Activated naive CD4-positive, alpha-beta T cell treated with anti-CD3 and anti-CD28 coated beads, Interleukin-2, amount 50 U/mL, for 24 hours (primary cell): ENCODE data around the gene NACAD.
A peak's percentile ranks its signal among the peaks of the same experiment; 100 is the strongest.

Experiments used
- H3K27ac Mint-ChIP-seq: one replicate; pipeline ENCODE4 v1.8.0; 2021; ENCODE audit warnings: mild to moderate bottlenecking, mixed read lengths
- H3K27me3 Mint-ChIP-seq: one replicate; pipeline ENCODE4 v1.8.0; 2021; ENCODE audit warnings: mixed read lengths
- H3K36me3 Mint-ChIP-seq: one replicate; pipeline ENCODE4 v1.8.0; 2021; ENCODE audit warnings: mixed read lengths
- H3K4me1 Mint-ChIP-seq: one replicate; pipeline ENCODE4 v1.8.0; 2021; ENCODE audit warnings: mixed read lengths
- H3K4me3 Mint-ChIP-seq: one replicate; pipeline ENCODE4 v1.8.0; 2021; ENCODE audit warnings: mild to moderate bottlenecking, mixed read lengths
- H3K9me3 Mint-ChIP-seq: one replicate; pipeline ENCODE4 v1.8.0; 2021; ENCODE audit warnings: mixed read lengths

Gene NACAD

GRCh38 chr7:45073786-45074527 lies 14.8 kb downstream of the NACAD start:
- Mint-ChIP-seq H3K27ac (no peak overlapping the region), H3K36me3 (peaks cover 8% of the 10 kb centered on the region)

GRCh38 chr7:45073031-45073785 lies 15.6 kb downstream of the NACAD start:
- H3K27me3 Mint-ChIP-seq, result no peaks in the 10 kb centered on the region
- H3K36me3 Mint-ChIP-seq, result peaks cover 8% of the 10 kb centered on the region
- no peaks in the 10 kb centered on the region for H3K9me3 Mint-ChIP-seq
- peak overlapping the region; percentile 68 for H3K27ac Mint-ChIP-seq
- H3K4me3 Mint-ChIP-seq, result no peak overlapping the region
- peaks cover 8% of the 10 kb centered on the region for H3K4me1 Mint-ChIP-seq

More at GRCh38 chr7:45073786-45074527, 14.8 kb downstream of the NACAD start:
- Mint-ChIP-seq H3K27me3 (no peaks in the 10 kb centered on the region), H3K4me3 (no peak overlapping the region), H3K4me1 (peaks cover 8% of the 10 kb centered on the region), H3K9me3 (no peaks in the 10 kb centered on the region)

GRCh38 chr7:45072131-45073030 lies 16.4 kb downstream of the NACAD start:
- peak overlapping the region; percentile 68 for H3K27ac Mint-ChIP-seq
- H3K36me3 Mint-ChIP-seq, result peaks cover 10% of the 10 kb centered on the region
- no peaks in the 10 kb centered on the region for H3K9me3 Mint-ChIP-seq
- peaks cover 16% of the 10 kb centered on the region for H3K4me1 Mint-ChIP-seq
- no peaks in the 10 kb centered on the region for H3K27me3 Mint-ChIP-seq
- H3K4me3 Mint-ChIP-seq, result no peak overlapping the region

- H3K9me3 Mint-ChIP-seq, result no peaks in the 10 kb centered on the region
- H3K27me3 Mint-ChIP-seq, result no peaks in the 10 kb centered on the region
- H3K36me3 Mint-ChIP-seq, result peaks cover 10% of the 10 kb centered on the region
- peaks cover 17% of the 10 kb centered on the region for H3K4me1 Mint-ChIP-seq
- H3K27ac Mint-ChIP-seq, result peak overlapping the region; percentile 25
- H3K4me3 Mint-ChIP-seq, result no peak overlapping the region
These were observed 17.2 kb downstream of the NACAD start for GRCh38 chr7:45071528-45071927.

- no peak overlapping the region for H3K27ac Mint-ChIP-seq
These were observed 18.5 kb downstream of the NACAD start for GRCh38 chr7:45070254-45070642.

GRCh38 chr7:45069444-45070253 lies 19.1 kb downstream of the NACAD start:
- Mint-ChIP-seq H3K4me3 (no peak overlapping the region), H3K36me3 (peaks cover 7% of the 10 kb centered on the region), H3K27ac (peak overlapping the region; percentile 65), H3K27me3 (no peaks in the 10 kb centered on the region), H3K9me3 (no peaks in the 10 kb centered on the region), H3K4me1 (peaks cover 22% of the 10 kb centered on the region)

More at GRCh38 chr7:45070254-45070642, 18.5 kb downstream of the NACAD start:
- Mint-ChIP-seq H3K27me3 (no peaks in the 10 kb centered on the region), H3K4me3 (no peak overlapping the region), H3K9me3 (no peaks in the 10 kb centered on the region), H3K4me1 (peaks cover 23% of the 10 kb centered on the region), H3K36me3 (peaks cover 9% of the 10 kb centered on the region)

GRCh38 chr7:45068236-45069023 lies 20.3 kb downstream of the NACAD start:
- Mint-ChIP-seq H3K4me3 (no peak overlapping the region), H3K27me3 (no peaks in the 10 kb centered on the region), H3K27ac (peak overlapping the region; percentile 70), H3K4me1 (peaks cover 18% of the 10 kb centered on the region), H3K9me3 (no peaks in the 10 kb centered on the region), H3K36me3 (peaks cover 7% of the 10 kb centered on the region)

GRCh38 chr7:45067582-45067981 lies 21.2 kb downstream of the NACAD start:
- H3K9me3 Mint-ChIP-seq, result no peaks in the 10 kb centered on the region
- H3K4me3 Mint-ChIP-seq, result no peak overlapping the region
- no peaks in the 10 kb centered on the region for H3K27me3 Mint-ChIP-seq
- H3K4me1 Mint-ChIP-seq, result peaks cover 20% of the 10 kb centered on the region
- peaks cover 6% of the 10 kb centered on the region for H3K36me3 Mint-ChIP-seq
- no peak overlapping the region for H3K27ac Mint-ChIP-seq

- H3K4me3 Mint-ChIP-seq, result no peak overlapping the region
- peaks cover 28% of the 10 kb centered on the region for H3K4me1 Mint-ChIP-seq
- H3K27ac Mint-ChIP-seq, result no peak overlapping the region
- H3K27me3 Mint-ChIP-seq, result no peaks in the 10 kb centered on the region
- H3K36me3 Mint-ChIP-seq, result peaks cover 6% of the 10 kb centered on the region
- no peaks in the 10 kb centered on the region for H3K9me3 Mint-ChIP-seq
These were observed 22.4 kb downstream of the NACAD start for GRCh38 chr7:45066409-45066808.

GRCh38 chr7:45065031-45065995 lies 23.5 kb downstream of the NACAD start:
- no peaks in the 10 kb centered on the region for H3K27me3 Mint-ChIP-seq
- peaks cover 9% of the 10 kb centered on the region for H3K36me3 Mint-ChIP-seq
- H3K4me1 Mint-ChIP-seq, result peaks cover 37% of the 10 kb centered on the region
- H3K9me3 Mint-ChIP-seq, result no peaks in the 10 kb centered on the region
- H3K4me3 Mint-ChIP-seq, result no peak overlapping the region
- H3K27ac Mint-ChIP-seq, result peak overlapping the region; percentile 90

- H3K27ac Mint-ChIP-seq, result peak overlapping the region; percentile 4
- no peak overlapping the region for H3K4me3 Mint-ChIP-seq
- H3K27me3 Mint-ChIP-seq, result no peaks in the 10 kb centered on the region
- peaks cover 9% of the 10 kb centered on the region for H3K36me3 Mint-ChIP-seq
- peaks cover 47% of the 10 kb centered on the region for H3K4me1 Mint-ChIP-seq
- H3K9me3 Mint-ChIP-seq, result no peaks in the 10 kb centered on the region
These were observed 24.6 kb downstream of the NACAD start for GRCh38 chr7:45064047-45064725.

GRCh38 chr7:45061806-45062425 lies 26.9 kb downstream of the NACAD start:
- Mint-ChIP-seq H3K27ac (peak overlapping the region; percentile 93), H3K4me3 (peak overlapping the region; percentile 11), H3K9me3 (no peaks in the 10 kb centered on the region), H3K4me1 (peaks cover 55% of the 10 kb centered on the region), H3K36me3 (peaks cover 13% of the 10 kb centered on the region), H3K27me3 (no peaks in the 10 kb centered on the region)
